GM12878 (cell line): ENCODE measurements around the gene UBE3D.

Experiments used
- CTCF ChIP-seq, 3 experiments: IDR thresholded peaks in 2 of 3; conservative IDR thresholded peaks in 1 of 3; 2 replicates each; pipeline ENCODE4 v1.5.1; 2011; ENCODE audit warnings: low read depth in 3 of 3, low read length in 3 of 3, mild to moderate bottlenecking in 3 of 3, control low read depth in 2 of 3, moderate library complexity in 2 of 3, inconsistent platforms in 1 of 3, mixed read lengths in 1 of 3; ENCODE audit not compliant: control insufficient read depth in 2 of 3, insufficient read depth in 1 of 3; ENCODE audit errors: extremely low read depth in 1 of 3
- NFIC ChIP-seq: IDR thresholded peaks from 2 replicates; pipeline ENCODE4 v1.6.1; 2012; ENCODE audit warnings: low read depth, mild to moderate bottlenecking, inconsistent platforms, low read length, moderate library complexity
- ZNF687 ChIP-seq: fragments of 450-650 bp; IDR thresholded peaks from 2 replicates; pipeline ENCODE4 v1.6.1; 2017; ENCODE audit warnings: mild to moderate bottlenecking, moderate library complexity

GRCh38 chr6:82951935-82952334 lies 113.7 kb downstream of the UBE3D start:
- TF ChIP-seq CTCF (IDR thresholded peaks at IDR 0.05 in 2 of 3, conservative IDR thresholded peaks at IDR 0.05 in 1 of 3; ENCODE audit: control insufficient read depth in 2 of 3, extremely low read depth in 1 of 3, insufficient read depth in 1 of 3, low read depth in 3 of 3, low read length in 3 of 3) (no peak), ZNF687 (no peak), NFIC (no peak)
